HG02981 (cell line): ENCODE measurements around the gene BMAL1.

Experiments used
- ATAC-seq: cut with Tn5 transposase; IDR thresholded peaks from one replicate; pipeline ENCODE4 v1.9.1; 2021; ENCODE audit warnings: mild to moderate bottlenecking, moderate library complexity; ENCODE audit not compliant: unreplicated experiment

BMAL1 gene

DNA sequence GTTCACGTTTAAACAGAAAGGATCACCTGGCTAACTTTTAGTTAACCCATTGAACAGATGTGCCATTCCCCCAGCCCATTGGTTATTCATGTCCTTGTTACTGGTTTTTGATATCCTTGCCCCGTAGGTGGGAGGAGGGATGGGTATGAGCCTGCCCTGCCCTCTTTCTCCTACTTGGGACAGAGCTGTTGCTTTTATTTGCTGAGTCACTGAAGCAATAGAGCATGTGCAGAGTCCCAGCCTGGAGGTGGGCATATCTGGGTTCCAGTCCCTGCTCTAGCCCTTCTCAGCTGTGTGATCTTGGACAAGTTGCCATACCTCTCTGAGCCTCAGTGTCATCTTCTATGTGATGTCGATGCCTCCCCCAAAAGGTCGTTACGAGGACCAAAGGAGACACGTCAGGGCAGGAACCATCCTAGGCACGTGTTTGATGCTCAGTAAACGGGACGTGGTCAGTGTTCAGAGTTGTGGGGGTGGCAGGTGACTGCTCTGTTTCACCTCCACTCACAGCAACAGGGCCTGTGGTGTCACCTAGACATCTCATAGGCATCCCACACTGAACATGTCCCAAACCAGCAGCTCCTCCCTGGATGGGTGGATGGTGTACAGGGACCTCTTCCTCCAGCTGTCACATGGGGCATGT, 61.0 kb downstream of the BMAL1 start:
- ATAC-seq, result no peak

DNA sequence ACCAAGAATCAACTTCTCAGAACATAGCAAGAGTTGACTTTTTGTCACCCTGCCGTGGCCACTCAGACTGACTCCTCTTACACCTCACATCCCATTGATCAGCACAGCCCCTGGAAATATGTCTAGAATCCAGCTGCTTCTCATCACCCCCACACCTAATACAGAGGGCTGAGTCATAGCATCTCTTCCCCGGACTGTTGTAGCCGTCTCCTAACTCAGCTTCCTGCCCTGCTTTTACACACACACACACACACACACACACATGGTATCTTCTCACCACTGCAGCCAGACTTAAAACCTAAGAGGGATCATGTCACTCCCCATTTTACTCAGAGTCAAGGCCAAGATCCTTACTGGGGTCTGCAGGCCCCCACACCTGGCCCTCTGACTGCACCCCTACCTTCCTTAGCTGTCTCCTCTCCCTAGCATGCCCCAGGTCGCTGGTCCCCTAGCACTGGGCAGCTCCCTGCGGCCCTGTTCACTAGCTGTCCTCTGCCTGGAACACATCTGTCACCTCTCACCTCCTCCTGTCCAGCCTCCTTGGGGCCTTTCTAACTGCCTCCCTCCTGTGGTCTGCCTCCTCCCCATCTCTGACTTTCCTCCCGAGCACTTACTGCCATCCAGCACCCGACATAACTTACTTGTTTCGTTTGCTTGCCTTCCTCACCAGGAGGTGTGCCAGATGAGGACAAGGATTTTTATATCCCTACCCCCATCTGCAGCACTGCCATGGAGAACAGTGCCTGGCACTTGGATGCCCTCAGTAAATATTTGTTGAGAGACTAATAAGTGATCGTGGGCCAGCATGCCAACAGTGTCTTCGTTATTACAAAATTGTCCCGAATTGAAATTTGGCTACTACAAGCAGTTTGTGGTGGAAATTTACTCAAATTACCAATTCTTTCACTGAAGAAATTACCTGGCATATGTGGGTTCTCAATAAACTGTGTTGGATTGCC, 61.9 kb downstream of the BMAL1 start:
- no peak for ATAC-seq

DNA sequence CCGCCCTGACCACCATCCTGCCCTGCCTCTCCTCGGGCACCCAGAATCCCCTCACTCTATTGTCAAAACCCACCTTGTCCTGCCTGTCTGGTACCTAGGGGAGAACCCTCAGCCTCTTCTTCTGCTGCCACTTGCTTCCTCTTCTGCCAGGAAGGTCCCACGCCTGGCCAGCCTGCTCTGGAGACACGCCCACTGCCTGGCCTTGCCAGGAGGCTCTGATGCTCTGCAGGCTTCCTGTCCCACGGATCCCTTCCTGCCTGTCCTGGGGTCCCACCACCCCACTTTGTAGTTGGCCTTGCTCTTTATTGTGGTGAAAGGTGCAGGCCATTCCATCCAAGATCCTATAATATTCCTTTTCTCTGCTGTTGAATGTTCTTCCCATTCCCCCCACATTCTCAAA, 63.4 kb downstream of the BMAL1 start:
- ATAC-seq, result no peak

DNA sequence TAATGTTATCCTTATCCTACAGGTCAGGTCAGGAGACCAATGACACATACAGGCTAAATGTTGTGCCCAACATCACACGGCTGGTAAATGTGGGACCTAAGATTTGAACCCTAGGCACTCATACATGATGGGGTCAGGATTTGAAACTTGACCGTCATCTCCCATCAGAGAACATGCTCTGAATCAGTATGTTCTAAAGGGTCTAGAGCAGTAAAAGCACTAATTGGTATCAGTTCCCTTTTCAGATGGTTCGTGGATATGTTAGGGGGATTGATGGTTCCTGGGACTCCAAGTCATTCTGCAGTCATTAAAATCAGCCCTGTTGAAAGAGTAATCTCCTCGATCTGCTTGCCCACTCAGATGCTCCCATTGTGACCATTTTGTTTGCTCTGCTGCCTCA, 65.5 kb downstream of the BMAL1 start:
- peak; percentile 51 for ATAC-seq

DNA sequence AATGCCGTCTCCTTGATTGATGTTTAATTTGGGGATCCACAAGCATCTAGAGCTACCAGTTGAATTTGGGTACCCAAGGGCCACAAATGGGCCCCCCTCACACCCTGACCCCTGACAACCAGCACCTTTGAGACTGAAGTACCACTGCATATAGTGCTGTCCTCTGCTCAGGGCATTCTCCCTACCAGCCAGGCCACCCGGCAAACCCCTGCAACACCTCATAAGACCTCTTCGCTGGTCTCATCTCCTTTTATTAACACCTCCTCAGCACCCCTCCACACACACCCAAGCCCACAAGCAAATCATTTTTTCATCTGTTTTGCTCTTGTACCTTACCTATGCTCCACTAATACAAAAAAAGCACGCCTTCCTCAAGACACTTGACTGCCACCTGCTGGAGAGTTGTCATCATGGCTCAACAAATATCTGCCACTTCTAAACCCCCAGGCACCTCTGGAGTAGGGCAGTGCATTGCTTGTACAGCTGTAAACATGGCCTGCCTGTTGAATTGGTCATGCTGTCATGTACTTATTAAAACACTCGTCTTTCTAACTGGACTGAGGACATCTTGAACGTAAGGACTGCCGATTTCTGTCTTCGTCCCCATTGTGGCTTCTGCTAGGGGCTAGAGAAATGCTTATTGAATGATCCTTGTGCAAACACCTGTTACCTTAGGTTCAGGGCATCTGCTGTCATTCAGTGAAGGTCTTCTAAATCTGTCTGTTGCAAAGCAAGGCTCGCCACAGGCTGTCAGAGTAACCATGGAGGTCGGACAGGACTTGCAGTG, 66.5 kb downstream of the BMAL1 start:
- peak; percentile 53 for ATAC-seq

DNA sequence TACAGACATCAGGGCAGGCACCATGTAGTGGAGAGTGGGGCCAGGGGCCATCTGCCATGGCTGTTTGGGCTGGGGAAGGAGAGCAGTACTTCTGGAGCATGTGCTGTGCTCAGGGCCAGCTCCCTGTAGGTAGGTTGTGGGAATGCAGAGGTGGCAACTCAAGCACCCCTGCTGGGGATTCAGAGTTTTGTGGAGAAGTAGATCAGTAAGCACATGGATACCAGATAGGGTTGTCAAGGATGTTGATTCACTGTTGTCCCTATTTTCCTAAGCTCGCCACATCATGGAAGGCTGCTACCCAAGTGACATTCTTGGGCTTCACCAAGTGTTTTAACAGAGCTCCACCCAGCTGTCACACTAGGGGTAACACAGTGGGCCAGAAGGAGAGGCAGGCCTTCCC, 67.2 kb downstream of the BMAL1 start:
- ATAC-seq, result no peak

DNA sequence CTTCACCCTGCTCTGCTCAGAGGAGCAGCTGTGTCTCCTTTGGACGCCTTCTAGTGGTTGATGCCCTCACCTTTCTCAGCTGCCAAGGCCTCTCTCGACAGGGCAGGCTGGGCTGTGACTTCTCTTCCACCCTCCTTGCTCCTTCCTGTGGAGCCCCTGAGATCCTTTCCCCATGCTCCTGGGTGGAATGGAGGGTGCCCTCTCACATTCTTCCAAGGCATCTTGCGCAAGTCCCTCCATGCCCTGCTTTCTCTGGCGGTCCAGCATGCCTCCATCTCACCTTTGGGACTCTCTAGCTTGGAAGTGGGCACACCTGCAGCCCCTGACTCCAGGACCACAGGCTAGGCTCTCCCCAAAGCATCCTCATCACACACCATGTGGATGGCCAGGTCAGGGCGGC, 68.9 kb downstream of the BMAL1 start:
- no peak for ATAC-seq

DNA sequence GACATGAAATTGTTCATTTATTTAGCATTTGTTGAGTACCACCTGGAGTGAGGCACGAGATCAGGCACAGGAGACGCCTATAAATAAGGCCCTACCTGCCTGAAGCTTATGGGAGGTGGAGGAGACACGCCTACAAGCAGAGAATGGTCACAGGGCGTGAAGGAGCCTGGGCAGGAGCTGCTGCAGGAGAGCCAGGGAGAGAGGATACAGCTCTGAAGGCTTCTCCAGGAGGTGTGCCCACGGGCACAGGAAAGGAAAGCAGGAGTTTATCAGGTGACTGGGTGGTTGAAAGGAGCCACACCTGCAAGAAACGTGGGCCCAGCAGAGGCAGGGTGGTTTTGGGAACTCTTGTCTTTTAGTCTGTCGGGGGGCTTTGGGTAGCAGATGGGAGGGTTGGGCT, 70.3 kb downstream of the BMAL1 start:
- ATAC-seq, result no peak

DNA sequence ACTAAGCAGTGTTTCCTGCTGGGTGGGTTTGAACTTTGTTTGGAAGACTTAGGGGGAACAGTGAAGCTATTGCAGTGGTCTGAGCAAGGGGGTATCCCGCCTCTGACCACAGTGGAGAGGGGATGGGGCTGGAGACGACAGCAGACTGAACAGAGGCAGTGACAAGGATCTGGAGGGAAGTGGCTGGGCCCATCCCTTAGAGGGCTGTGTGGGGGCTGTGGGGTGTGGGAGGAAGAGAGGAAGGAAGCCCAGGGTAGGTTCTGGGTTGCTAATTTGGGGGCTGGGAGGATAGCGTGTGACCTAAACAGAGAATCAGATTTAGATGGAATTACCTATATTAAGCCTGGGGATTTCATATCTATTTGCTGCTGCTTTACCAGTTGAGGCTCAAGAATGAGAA, 70.7 kb downstream of the BMAL1 start:
- ATAC-seq, result no peak

DNA sequence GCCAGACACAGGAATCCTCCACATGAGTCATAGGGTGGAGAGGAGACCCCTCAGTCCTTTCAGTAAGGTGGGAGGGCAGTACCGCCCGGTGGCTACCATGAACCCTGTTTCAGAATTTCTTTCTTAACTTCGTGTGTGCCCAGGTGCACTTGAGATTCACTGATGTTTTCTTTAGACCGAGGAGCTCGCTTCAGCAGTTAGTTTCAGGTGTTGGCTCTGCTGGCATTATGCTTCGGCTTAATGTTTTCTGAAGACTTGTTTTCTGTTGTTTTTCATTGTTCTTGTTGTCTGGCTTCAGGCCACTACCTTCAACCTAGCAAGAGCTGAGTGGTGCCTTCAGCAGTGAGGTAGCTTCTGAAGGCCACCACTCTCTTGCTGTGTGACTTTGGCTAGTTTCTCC, 71.5 kb downstream of the BMAL1 start:
- no peak for ATAC-seq

DNA sequence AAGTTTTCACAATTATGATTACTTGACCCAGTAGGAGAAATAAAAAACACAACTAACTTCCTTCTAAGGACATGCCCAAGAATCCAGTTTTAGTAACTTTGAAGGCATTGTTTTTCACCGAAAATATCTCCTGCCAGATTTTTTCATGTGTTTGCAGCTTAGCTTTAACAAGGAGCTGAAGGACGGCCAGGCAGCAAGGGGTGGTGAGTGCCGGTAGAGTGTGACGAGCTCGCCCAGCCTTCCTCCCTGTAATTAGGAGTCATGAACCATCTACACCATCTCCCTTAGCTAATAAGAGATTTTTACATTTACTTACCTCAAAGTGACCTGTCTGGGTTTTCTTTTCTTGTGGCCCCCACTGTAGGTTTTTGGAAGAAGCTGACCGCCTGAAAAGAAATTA, 72.0 kb downstream of the BMAL1 start:
- no peak for ATAC-seq

DNA sequence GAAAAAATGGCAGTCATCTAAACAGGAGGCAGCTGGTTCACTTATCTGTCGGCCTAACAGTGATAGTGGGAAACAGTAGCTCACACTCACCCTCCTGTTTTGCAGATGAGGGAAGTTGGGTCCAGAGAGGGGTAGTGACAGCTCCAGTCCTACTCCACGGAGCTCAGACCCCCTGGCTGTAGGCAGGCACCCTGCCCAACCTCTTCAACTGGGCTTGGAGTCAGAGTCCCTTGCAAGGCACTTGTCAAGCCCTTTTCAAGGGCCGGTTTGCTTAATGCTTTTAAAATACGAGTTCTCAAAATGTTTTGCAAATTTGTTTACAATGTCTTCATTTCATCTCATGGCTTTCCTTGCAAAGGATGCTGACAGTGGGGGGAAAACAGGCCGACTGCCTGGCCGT, 75.1 kb downstream of the BMAL1 start:
- ATAC-seq, result no peak

DNA sequence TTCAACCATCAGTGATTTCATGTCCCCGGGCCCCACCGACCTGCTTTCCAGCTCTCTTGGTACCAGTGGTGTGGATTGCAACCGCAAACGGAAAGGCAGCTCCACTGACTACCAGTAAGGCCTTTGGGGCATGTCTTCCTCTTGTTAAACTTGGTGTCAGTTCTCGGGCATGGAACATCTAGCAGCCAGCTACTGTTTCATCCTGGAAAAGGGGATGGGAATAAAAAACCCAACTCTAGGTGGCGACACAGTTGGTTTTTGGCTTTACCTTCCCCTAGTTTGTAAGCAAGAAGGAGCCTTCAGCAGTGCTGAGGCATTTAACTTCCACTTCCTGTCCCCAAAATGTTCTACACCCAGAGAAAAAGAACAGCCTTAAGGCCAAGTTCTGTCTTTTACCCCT, 76.7 kb downstream of the BMAL1 start:
- ATAC-seq, result no peak

DNA sequence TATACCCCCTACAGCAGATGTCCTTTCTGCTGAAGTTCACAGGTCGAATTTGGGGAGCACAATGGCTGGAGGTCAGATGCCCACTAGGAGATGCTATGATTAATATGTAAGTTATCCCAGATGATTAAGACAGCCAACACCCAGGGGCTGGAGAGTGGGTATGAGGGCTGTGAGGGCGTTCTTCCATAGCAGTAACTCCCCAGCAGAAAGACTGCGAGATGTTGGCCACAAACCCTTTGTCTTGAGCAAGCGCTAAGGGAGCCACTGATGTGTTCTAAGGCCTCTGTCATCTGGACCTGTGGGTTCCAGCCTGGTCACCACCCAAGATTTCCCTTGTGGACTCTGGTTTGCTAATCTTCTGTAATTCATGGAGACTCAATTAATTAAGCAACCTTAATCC, 77.6 kb downstream of the BMAL1 start:
- no peak for ATAC-seq

DNA sequence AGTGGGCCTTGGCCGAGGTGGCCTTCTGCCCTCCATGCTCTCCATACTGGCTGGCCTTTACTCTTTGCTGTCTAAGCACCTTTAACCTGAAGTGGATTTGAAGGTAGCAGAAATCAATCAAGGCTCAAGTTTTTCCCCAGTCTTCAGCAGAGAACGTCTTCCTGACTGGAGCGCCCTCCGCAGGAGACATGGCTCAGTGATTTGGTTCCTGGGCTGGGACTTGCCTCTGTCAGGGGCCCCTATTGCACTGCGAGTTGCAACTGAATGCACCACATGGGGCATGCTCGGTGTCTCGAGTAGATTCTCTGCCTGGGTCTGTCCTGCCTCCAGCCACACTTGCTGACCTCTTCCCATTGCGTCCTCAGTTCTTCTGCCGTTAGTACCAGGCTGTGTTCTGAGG, 79.6 kb downstream of the BMAL1 start:
- ATAC-seq, result no peak

DNA sequence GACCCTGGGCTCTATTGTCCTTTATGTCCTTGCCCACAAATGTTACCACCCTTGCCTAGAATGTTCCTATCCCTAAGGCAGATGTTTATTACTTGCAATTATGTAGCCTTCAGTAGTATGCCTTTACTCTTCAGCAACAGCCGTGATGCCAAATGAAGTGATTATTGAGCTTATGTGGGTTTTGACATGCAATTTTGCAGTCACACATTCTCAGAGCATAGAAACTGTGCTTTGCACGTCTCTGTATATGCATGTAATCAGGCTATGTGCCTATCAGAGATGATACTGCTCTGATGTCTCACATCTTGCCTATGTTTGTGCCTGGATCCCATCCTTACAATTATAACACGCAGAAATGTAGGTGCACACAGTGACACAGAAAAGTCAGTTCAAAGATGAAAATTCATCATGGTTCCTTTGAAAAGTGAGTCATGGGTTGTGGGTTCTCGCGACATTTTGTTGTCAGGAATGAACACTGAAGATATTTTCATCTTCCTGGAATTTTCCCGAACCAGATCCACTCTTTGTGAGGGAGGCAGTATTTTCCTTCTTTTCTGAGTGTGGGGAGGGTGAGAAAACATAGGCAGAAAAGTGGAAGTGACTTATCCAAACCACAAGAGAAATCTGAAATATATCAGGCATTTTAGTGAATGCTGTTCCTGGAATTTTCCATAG, 81.1 kb downstream of the BMAL1 start:
- ATAC-seq, result no peak

DNA sequence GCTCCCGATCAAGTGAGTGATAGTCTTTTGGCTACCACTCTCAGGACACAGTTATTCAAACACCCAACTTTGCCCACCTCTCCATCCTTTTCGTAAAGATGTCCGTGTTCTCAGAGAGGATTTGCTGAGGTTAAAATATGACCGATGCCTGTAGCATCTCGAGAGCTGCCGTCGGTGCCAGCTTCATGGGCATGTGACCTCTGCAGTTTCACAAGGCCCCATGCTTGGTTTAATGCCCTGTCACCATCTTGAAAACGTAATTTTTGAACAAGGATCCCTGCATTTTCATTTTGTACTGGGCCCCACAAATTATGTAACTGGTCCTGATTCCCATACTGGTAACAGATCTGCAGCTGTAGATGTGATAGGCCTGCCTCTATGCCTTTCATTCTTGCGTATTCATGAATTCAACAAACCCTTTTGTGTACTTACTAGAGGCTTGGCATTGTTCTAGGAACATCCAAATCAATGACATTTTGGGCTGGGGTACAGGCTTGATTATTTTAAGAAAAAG, 85.1 kb downstream of the BMAL1 start:
- no peak for ATAC-seq

DNA sequence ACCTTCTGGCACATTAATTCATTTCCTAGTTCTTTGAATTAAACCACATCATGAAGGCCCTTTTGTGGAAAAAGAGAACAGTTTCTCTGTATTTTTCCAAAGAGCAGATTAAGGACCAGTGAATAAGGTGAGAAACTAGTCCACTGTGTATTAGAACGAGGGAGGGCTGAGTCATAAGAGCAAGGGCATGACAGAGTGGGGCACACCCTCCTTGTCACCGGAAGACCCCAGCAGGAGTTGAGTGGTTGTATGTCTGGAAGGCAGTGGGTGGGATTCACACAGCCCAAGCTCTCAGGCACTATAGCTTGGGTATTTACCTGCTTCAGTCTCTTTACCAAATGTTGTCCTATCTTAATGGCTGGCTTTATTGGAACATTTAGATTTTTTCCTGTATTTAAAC, 86.8 kb downstream of the BMAL1 start:
- ATAC-seq, result no peak

DNA sequence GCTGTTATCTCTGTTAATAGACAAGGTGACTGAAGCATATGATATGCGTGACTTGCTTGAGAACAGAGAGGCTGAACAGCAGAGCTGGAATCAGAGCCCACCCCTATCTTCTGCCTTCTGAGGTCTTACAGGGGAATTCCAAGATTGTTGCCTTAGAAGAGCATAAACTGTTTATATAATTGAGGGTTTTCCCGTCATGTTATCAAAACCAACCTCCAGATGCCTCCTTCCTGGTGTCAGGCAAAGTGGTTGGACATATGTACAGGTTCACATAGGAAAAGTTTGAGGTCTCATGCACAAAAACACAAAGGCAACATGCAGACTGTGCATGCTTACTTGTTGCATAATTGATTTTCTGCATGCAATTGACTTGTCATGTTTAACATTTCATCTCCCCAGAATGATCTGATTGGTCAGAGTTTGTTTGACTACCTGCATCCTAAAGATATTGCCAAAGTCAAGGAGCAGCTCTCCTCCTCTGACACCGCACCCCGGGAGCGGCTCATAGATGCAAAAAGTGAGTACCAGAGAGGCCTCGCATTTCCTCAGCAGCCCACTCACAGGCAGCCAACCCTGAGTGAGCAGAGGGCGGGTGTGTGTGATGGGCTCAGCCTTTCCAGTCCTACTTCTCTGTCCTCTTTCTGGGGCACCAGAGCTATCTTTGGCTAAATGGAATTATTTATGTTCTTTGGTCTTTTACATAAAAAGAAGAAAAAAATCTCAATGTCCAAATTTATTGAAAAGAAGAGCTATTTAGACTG, 88.9 kb downstream of the BMAL1 start:
- ATAC-seq, result no peak

DNA sequence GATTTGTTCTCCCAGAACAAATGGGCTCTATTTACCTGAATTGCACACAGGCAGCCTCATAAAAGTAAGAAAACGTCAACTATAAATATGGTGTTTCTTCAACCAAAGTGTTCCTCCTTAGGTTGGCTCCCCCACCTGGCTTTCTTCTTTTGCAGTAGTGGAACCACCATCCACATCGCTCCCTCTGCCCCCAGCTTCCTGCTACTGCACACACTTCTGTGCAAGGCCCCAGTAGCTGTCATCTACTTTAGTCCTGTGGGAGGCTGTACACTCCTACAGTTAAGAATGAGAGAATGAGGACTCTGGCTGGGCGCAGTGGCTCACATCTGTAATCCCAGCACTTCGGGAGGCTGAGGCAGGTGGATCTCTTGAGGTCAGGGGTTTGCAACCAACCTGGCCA, 89.5 kb downstream of the BMAL1 start:
- no peak for ATAC-seq
